ENCODE data around the gene SYS1. TPM values are rescaled to one million over a fixed set of nuclear protein-coding genes. Genes with fewer than 3 reads are reported as not detected.
"Not testable (repeated sequence)": the region's sequence is repeated elsewhere in the genome, so short reads cannot be mapped to it uniquely, and the experiment has no call there.

SYS1 gene
- total RNA-seq, 1 donor from 2014 or later = 17.8 TPM

- intact Hi-C loops (cut with micrococcal nuclease) = no loop called here
Measured at GRCh38 chr20:45339799-45340198, 23.2 kb upstream of the SYS1 start.

GRCh38 chr20:45340236-45340847 is 22.6 kb upstream of the SYS1 start:
- intact Hi-C loops (cut with micrococcal nuclease) = no loop called here

- intact Hi-C loops (cut with micrococcal nuclease) = no loop called here
Measured at GRCh38 chr20:45340951-45341350, 22.0 kb upstream of the SYS1 start.

DNA sequence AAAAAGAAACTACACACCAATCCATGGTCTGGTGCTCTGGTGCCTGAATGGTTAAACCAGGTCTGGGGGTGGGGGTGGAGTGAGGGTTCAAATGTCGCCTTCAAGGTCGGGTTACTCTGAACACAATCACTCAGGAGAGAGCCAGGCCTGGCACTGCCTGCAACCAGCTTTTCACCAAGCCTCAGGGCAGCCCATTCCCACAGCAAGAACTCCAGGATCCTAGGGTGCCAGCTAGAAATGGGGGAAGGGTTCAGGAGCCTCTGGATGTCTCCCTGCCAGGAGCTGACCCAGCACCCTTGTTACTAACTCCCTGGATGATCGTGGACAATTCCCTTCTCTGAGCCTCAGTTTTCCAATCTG is 21.4 kb upstream of the SYS1 start:
- intact Hi-C loops (cut with micrococcal nuclease) = no loop called here

DNA sequence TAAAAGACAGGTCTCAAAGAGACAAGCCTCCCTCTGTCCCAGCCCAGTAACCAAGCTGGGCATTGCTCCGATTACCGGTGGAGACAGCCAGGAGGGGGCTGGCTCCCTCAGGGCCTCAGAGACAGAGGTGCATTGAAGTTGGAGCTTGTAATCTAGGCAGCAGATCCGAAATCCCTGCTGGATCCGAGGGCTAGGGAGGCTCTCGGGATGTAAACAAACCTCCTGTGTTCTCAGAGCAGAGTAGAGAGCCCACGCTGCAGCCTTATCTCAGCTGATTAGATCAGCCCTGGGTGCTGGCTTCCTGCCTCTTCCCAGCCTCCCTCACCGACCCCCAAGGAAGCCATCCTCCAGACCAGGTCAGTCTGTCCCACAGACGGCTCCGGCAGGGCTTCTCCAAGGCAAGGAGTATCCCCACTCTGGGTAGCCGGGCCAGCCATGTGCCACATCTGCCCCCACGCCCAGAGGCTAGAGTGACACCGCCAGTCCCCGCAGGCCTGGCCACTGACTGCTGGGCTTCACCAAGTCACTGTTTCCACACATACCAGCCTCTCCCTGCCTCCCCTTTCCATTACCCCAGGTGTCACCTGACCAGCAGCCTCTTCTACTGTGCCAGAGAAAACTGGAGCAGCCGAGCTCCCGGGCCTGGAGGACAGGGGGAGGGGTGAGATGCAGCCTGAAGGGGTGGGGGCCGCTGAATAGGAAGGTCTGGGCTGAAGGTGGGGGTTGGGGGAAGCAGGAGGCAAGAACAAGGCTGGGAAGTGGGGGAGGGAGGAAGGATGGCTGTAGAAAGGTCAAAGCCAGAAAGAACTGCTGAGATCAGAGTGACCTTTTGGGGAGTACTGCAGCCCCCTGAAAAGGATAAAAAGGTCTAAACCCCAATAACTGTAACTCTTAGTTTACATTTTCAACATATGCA is 20.8 kb upstream of the SYS1 start:
- intact Hi-C loops (cut with micrococcal nuclease) = no loop called here

DNA sequence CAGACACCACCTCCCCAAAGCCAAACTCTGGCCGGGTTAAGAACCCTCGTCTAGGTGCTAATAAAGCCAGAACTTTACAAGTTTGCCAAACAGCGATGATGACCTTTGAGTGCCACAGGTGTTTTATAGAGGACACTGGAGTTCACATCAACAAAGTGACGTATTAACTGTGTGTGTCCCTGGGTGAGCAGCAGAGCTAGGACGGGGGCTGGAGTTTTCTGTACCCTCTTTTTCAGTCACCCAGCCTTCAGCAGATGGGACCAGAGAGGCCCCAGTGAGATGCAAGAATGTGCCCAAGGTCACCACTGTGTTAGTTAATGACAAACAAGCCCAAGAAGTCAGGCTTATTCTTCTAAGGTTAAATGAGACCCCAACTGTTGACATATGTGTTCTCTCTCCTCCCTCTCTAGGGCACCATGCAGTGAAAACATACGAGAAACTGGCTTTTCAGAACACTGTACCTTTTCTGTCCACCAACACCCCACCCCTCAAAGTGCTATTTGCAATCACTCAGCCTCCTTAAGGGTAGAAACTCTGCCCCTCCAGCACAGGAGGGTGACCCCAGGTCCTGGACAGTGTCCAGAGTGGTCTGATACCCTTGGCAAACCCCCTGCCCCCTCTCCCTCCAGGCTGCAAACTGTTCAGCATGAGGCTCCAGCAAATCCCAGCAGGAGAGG is 20.0 kb upstream of the SYS1 start:
- intact Hi-C loops (cut with micrococcal nuclease) = no loop called here

- intact Hi-C loops (cut with micrococcal nuclease) = no loop called here
Measured at GRCh38 chr20:45343532-45344167, 19.3 kb upstream of the SYS1 start.

DNA sequence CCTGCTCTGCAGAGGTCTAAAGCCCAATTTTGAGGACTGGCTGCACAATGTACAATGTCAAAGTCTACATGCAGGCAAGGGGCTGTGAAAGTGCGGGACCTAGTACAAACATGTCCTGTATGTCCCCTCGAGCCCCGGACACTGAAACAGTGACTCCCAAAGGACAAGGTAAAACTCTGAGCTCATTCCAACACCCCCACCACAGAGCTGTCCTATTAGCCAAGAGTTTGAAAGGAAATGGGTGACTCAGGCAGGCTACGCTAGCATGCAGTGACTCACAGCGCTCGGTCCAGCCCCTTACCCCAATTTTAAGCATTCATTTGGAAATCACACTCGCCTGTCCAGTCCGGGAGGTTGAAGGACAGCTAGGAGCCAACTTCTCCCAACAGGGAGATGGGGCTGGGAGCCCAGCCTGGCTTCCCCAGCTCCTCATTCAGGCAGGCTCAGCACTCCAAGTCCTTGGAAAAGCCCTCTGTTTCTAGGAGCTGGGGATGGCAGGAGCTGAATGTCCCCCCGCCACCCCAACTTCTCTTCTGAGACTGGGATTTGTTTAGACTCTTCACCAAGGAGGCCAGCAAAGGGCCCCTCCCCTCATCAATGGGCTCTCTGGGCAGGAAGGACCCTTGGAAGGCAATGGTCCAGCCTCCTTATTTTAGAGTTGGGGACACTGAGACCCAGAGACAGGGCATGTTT is 18.6 kb upstream of the SYS1 start:
- intact Hi-C loops (cut with micrococcal nuclease) = no loop called here

DNA sequence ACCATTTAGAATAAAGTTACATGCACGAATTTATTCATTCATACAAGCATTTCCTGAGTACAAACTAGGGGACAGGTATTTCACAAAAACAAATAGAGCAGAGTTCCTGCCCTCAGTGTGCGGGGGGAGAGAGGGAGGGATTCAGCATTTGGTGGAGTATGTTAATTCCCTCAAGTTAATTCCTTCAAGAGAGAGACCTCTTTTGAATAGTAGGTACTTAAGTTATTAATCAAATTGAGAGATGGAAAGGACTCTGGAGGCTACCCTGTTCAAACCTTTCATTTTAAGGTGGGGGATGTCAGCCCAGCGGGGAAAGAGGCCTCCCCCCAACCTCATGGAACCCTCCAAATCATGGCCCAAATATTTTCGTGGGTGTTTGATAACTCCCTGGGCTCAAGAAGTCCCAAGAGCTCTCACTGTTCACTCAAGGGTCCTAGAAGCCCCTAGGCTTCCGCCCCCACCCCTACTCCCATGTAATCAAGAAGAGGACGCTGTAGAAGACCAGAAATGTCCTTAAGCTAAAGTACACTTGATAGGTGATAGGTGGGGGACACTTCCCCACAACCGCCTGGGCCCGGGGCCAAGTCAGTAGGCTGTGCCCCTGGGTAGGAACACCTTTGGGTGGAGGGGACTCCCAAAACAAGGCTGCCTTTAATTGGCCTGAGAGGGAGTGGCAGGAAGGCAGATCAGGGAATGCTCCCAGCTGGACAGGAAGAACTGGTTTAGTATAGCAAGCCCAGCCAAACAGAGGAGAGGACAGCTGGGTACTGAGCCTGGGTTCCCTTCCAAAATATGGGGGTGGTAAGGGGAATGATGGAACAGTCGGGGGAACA is 17.6 kb upstream of the SYS1 start:
- intact Hi-C loops (cut with micrococcal nuclease) = no loop called here

- intact Hi-C loops (cut with micrococcal nuclease) = no loop called here
Measured at GRCh38 chr20:45346291-45346718, 16.7 kb upstream of the SYS1 start.

DNA sequence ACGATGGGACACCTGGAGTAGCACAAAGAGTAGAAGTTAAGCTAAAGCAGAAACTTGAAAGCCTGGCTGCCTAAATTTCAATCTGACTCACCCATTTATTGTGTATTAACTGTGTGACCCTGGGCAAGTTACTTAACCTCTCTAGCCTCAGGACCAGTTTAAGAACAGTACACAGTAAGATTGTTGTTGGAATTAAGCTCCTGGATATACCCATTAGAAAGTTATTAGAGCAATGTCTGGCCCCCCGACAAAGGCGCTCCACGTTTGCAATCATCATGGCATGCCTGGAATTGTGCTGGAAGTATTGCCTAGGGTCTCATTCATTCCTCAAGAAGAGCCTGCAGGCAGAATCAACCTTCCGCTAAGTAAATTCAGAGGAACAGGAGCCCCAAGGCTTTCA is 16.1 kb upstream of the SYS1 start:
- intact Hi-C loops (cut with micrococcal nuclease) = no loop called here

DNA sequence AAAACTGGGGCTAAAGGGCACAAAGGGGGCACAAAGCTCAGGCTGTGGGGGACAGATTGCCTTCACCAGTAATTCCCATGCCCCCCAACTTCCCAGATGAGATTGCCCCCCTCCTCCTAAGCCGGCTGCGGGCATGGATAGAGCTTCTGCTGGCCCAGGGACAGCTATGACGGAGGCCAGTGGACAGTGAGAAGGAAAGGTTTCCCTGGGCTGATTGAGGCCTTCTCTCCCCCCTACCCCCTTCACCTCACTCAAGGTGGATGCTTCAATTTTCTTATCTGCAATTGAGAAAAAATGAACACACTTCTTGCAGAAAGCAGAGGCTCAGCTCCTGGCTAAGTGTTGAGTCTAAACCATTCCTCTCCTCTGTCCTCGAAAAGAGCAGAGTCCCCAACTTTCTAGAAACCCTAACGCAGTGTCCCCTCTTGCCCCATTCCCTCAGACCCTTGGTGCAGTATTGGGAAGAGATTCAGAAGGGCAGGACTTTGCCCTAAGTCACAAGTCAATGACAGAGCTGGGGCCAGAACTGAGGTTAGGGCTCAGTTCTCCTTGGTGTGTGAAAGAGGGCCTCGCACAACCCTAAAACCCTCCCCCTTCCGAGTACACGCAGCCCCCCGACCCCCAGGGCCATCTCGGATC is 15.5 kb upstream of the SYS1 start:
- intact Hi-C loops (cut with micrococcal nuclease) = no loop called here

DNA sequence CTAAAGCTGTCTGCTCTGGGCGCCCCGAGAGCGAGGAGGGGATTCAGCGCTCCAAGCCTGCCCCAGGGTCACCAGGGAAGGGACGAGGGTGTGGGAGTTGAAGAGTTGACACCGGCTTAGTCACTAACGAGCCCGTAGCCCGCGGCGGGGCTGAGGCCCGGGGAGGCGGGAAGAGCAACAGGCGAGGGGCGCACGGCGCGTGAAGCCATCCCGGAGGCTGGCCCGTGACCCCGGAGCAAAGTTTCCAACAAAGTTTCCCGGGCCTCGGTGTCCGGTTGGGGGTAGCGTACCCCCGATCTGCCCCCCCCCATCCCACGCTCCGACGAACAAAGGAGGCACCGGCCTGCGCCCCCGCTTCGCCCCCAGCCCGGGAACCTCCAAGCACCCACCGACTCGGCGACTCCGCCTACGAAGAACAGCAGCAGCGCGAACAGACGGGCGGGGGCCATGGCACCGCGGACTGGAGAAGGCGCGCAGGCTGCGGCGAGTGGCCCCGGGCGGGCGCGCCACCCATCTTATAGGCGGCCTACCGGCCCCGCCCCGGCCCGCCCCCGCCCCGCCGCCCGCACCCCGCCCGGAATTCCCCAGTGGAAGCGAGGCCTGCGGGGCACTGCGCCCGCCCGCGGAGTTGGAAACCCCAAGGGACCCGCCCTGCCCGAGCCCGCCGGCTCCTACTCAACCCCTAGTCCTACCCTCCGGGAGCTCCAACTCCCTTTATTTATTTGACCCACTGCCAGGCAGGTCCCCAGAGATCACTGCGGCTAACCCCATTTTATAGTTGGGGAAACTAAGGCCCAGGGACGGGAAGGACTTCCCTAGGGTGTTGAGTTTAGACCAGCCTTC is 14.8 kb upstream of the SYS1 start, which contains the start of gene SDC4:
Gene SDC4, minus strand, starts transcription at position 489 of the 843 bp plus-strand sequence. Its CDS starts 40 bp downstream, at position 449.
- intact Hi-C loops (cut with micrococcal nuclease) = loop anchor here (1.0 kb wide), 2 partner anchors 15 to 29 kb away; partner anchors contain the start of gene SYS1

DNA sequence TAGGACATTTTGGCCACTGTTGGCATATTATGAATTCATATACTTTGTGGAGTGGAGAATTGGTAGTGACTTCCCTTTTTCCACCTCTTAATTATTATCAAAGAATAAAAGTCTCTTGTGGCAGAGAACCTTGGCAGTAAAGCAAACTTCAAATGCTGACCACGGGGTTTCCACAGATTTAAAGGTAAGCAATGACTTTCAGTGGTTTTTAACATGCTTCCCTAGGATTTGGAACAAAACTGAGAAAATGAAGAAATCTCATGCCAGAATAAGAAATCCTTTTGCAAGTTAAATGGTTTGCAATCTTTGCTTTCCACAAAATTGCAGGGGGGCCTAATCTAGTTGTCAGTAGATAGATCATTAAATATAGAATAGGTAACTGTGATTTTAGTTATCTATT is 12.7 kb upstream of the SYS1 start:
- intact Hi-C loops (cut with micrococcal nuclease) = no loop called here

- intact Hi-C loops (cut with micrococcal nuclease) = not testable (repeated sequence)
Measured at GRCh38 chr20:45350795-45351194, 12.2 kb upstream of the SYS1 start.

DNA sequence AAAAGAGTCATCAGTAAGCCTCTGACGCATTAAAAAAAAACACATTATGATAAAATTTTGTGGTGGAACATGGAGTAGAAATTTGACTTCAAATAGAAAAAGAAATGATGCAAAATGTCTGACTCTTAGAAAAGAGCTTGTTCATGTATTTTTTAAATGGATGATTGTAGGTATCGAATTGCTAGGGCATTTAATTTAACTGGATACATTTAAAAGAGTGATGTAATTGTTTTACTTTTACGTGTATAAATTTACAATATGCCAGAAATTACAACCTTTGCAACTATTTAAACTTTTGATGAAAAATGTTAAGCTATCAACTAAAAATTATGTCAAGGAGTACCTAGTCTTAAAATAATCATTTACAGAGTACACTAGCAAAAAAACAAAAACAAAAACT is 10.2 kb upstream of the SYS1 start:
- intact Hi-C loops (cut with micrococcal nuclease) = no loop called here

GRCh38 chr20:45353746-45354145 is 9.2 kb upstream of the SYS1 start:
- intact Hi-C loops (cut with micrococcal nuclease) = no loop called here

DNA sequence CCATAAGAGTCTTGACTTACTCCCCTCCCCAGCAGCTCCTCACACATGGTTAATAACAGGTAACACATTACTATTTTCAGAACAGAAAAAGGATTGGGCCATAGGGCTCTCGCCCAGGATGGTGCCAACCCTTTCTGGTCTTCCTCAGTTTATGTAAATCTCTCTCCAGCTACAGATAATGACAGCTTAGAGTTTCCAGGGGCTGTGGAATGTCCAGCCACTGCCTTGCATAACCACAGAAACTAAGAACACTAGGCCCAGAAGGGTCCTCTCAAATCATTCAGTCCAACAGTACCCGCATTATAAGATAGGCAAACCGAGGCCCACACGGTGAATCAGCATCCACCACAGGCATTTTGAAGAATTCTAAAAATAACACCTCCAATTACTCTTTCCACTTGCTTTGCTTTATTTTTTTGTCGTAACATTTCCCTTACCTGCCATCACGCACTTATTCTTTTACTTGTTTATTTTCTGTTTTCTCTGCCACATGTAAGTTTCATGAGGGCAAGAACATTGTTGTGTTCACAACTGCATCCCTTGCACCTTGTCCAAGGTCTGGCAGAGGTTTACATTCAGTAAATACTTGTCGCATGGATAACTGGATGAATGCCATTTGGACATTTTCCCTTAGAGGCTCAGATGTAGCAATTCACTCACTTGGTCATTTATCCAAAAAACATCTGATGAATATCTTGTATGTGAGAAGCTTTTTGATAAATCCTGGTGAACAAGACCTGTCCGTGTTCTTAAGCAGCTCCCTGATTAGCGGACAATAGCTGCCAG is 8.3 kb upstream of the SYS1 start:
- intact Hi-C loops (cut with micrococcal nuclease) = loop anchor here (1.0 kb wide), 1 partner anchor 9 kb away; the partner anchor contains the start of gene SYS1
